Measurements from ENCODE around the gene VRK3. TPM values are rescaled to one million over a fixed set of nuclear protein-coding genes. Genes with fewer than 3 reads are reported as not detected.
A peak's percentile ranks its signal among the peaks of the same experiment; 100 is the strongest.
"Not testable (repeated sequence)": the region's sequence is repeated elsewhere in the genome, so short reads cannot be mapped to it uniquely, and the experiment has no call there.

VRK3 gene, protein sequence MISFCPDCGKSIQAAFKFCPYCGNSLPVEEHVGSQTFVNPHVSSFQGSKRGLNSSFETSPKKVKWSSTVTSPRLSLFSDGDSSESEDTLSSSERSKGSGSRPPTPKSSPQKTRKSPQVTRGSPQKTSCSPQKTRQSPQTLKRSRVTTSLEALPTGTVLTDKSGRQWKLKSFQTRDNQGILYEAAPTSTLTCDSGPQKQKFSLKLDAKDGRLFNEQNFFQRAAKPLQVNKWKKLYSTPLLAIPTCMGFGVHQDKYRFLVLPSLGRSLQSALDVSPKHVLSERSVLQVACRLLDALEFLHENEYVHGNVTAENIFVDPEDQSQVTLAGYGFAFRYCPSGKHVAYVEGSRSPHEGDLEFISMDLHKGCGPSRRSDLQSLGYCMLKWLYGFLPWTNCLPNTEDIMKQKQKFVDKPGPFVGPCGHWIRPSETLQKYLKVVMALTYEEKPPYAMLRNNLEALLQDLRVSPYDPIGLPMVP
- total RNA-seq, result 112 and 123 TPM in 2 replicates
- total RNA-seq (2013), result 60.5 TPM
- polyA plus RNA-seq, result 44.1 and 58.5 TPM in 2 replicates
- 53.9 and 81.6 TPM in 2 replicates for polyA minus RNA-seq

DNA sequence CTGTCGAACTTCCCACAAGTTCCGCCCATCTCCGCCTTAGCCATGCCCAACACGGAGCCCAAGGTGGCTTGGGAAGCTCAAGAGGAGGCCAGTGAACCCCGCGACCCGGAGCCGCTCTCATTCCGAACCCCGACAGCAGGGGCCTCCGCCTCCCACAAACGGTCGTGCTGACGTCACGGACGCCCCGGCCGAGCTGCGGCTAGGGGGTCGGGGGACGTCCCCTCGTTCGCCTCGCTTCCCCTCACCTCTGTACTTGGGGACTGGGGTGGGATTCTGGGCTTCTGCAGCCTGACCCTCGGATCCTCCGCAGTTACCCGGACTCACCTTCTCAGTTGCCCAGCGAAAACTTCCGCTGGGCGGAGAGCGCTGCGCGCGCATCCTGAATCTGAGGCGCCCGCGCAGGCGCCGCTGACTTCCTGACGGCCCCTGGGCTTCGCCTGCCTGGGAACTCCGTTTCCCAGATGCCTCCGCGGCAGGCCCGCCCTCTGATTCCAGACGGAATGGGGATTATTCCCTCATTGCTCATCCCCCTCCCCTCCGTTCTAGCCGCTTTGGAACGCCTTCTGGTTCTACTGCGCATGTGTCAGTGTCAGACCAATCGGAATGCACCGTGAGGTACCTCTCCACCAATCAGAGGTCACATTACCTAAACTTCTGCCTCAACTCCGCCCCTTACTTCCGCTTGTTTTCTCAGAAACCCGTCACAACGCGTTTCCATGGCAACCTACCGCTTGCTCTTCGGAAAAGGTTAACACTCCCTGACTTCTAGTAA lies at the start of gene VRK3:
VRK3 (minus strand) TSS at position 351 of the 772 bp plus-strand sequence. CDS start 9,210 bp downstream, outside the sequence.
- ChIA-PET POLR2A (interaction anchor here (1.7 kb wide), 1 partner anchor 95 kb away, joined by 4 read pairs; no protein-coding TSS in a partner anchor), CTCF (interaction anchor here (0.6 kb wide), 1 partner anchor 490 kb away, joined by 3 read pairs; no protein-coding TSS in a partner anchor)
- peak within 1 kb of the TSS; percentile 76 to 96 (median 94) for H3K4me3 ChIP-seq (ENCODE audit: control extremely low read depth in 1 of 5, extremely low read depth in 1 of 5, insufficient read depth in 1 of 5, low read depth in 2 of 5, low read length in 4 of 5)
- peak within 1 kb of the TSS; percentile 96 to 98 for H3K27ac ChIP-seq (ENCODE audit: low read length in 2 of 2)
- intact Hi-C loops (cut with micrococcal nuclease), result loop anchor here (1.0 to 10.0 kb wide), 7 partner anchors 25 to 1556 kb away; partner anchors contain the start of genes ATF5, CYTH2, FUZ and KCNC3
- Mint-ChIP-seq H3K9me3 (ENCODE audit: insufficient read depth) (no peaks in the 10 kb centered on the region), H3K4me3 (peak within 1 kb of the TSS; percentile 94), H3K27ac (peak within 1 kb of the TSS; percentile 97), H3K4me1 (peaks cover 41% of the 10 kb centered on the region), H3K27me3 (no peaks in the 10 kb centered on the region)
- H3K4me2 ChIP-seq (replicated peaks; ENCODE audit: low read depth, low read length, poor library complexity, severe bottlenecking), result peak within 1 kb of the TSS; percentile 86
- no peaks in the 10 kb centered on the region for H3K27me3 ChIP-seq (replicated peaks in 1 of 4; ENCODE audit: control extremely low read depth in 1 of 4, control insufficient read depth in 3 of 4, insufficient read depth in 4 of 4, low read length in 3 of 4)
- peak; percentile 100 for DNase-seq
- peaks cover 15 to 36% of the 10 kb centered on the region in 2 donors for H3K4me1 ChIP-seq (ENCODE audit: control insufficient read depth in 2 of 2, insufficient read depth in 2 of 2, low read length in 2 of 2)
- peak within 1 kb of the TSS; percentile 82 for H2AFZ ChIP-seq (ENCODE audit: insufficient read depth, low read depth, low read length, poor library complexity, severe bottlenecking)
- peaks cover 21% of the 10 kb centered on the region for H4K20me1 ChIP-seq (ENCODE audit: control insufficient read depth, insufficient read depth, low read length, poor library complexity, severe bottlenecking)
- peak within 1 kb of the TSS; percentile 86 for H3K9ac ChIP-seq (ENCODE audit: low read length)
- peaks cover 82% of the 10 kb centered on the region for H3K79me2 ChIP-seq (ENCODE audit: control insufficient read depth, insufficient read depth, low read length)
- peaks cover 0 to 8% (median 0%) of the 10 kb centered on the region in 3 donors for H3K9me3 ChIP-seq (ENCODE audit: control extremely low read depth in 1 of 3, control insufficient read depth in 2 of 3, insufficient read depth in 1 of 3, low read length in 2 of 3)
- ATAC-seq (ENCODE audit: low read depth), result peak; percentile 86
- TF ChIP-seq EZH2 (IDR thresholded peaks at IDR 0.05; ENCODE audit: borderline replicate concordance, insufficient read depth, low read depth, low read length, poor library complexity, severe bottlenecking), result no peak
- no peak for TF ChIP-seq CTCF (IDR thresholded peaks at IDR 0.05)
- peaks cover 0 to 2% of the 10 kb centered on the region in 2 experiments for H3K36me3 ChIP-seq (replicated peaks in 1 of 2; ENCODE audit: control extremely low read depth in 1 of 2, control insufficient read depth in 1 of 2, extremely low read depth in 1 of 2, insufficient read depth in 2 of 2, low read length in 1 of 2)
- WGBS (ENCODE audit: insufficient coverage), result under 1% methylated on average over 49 of the region's 59 CpGs

DNA sequence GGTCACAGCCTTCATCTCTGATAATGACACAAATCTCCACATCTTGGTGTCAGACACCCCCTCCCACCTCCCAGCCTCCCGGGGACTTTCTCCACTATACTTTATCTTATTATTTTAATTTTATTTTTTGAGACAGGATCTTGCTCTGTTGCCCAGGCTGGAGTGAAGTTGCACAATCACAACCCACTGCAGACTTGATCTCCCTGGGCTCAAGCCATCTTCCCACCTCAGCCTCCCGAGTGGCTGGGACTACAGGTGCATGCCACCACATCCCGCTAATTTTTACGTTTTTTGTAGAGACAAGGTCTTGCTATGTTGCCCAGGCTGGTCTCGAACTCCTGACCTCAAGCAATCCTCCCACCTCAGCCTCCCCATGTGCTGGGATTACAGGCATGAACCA lies 43.2 kb upstream of the VRK3 start:
- H3K9me3 ChIP-seq (ENCODE audit: control extremely low read depth in 1 of 3, control insufficient read depth in 2 of 3, insufficient read depth in 1 of 3, low read length in 2 of 3); H3K9me3 Mint-ChIP-seq (ENCODE audit: insufficient read depth); H3K9ac ChIP-seq (ENCODE audit: low read length); H3K79me2 ChIP-seq (ENCODE audit: control insufficient read depth, insufficient read depth, low read length); H3K4me3 Mint-ChIP-seq; H3K27ac Mint-ChIP-seq; intact Hi-C loops (cut with micrococcal nuclease); H2AFZ ChIP-seq (ENCODE audit: insufficient read depth, low read depth, low read length, poor library complexity, severe bottlenecking); H3K36me3 ChIP-seq (replicated peaks in 1 of 2; ENCODE audit: control extremely low read depth in 1 of 2, control insufficient read depth in 1 of 2, extremely low read depth in 1 of 2, insufficient read depth in 2 of 2, low read length in 1 of 2); H4K20me1 ChIP-seq (ENCODE audit: control insufficient read depth, insufficient read depth, low read length, poor library complexity, severe bottlenecking); H3K4me3 ChIP-seq (ENCODE audit: control extremely low read depth in 1 of 5, extremely low read depth in 1 of 5, insufficient read depth in 1 of 5, low read depth in 2 of 5, low read length in 4 of 5); H3K27ac ChIP-seq (ENCODE audit: low read length in 2 of 2); H3K4me1 Mint-ChIP-seq; H3K4me2 ChIP-seq (replicated peaks; ENCODE audit: low read depth, low read length, poor library complexity, severe bottlenecking); H3K4me1 ChIP-seq (ENCODE audit: control insufficient read depth in 2 of 2, insufficient read depth in 2 of 2, low read length in 2 of 2); DNase-seq; ATAC-seq (ENCODE audit: low read depth); CTCF ChIA-PET; H3K27me3 ChIP-seq (replicated peaks in 1 of 4; ENCODE audit: control extremely low read depth in 1 of 4, control insufficient read depth in 3 of 4, insufficient read depth in 4 of 4, low read length in 3 of 4); POLR2A ChIA-PET: not testable (repeated sequence)
- peaks cover 16% of the 10 kb centered on the region for H3K27me3 Mint-ChIP-seq
- 87% methylated on average over 4 of the region's 5 CpGs for WGBS (ENCODE audit: insufficient coverage)
